ENCODE measurements around the gene KANSL1L. TPM values are rescaled to one million over a fixed set of nuclear protein-coding genes. Genes with fewer than 3 reads are reported as not detected.

The KANSL1L gene
- total RNA-seq, 1 experiment from 2014 or later = 8.8 TPM

- no peak for DNase-seq
- H2AFZ ChIP-seq = no peak overlapping the region
- H3K4me3 ChIP-seq = no peak overlapping the region
- no peaks in the 10 kb centered on the region for H3F3A ChIP-seq (ENCODE audit: insufficient read depth, low read depth)
- H3K79me2 ChIP-seq (ENCODE audit: low read depth) = no peaks in the 10 kb centered on the region
- H3K4me2 ChIP-seq = no peak overlapping the region
- H4K20me1 ChIP-seq (ENCODE audit: insufficient read depth) = no peaks in the 10 kb centered on the region
- no peak overlapping the region for H3K27ac ChIP-seq
- TF ChIP-seq, protein P1, sequence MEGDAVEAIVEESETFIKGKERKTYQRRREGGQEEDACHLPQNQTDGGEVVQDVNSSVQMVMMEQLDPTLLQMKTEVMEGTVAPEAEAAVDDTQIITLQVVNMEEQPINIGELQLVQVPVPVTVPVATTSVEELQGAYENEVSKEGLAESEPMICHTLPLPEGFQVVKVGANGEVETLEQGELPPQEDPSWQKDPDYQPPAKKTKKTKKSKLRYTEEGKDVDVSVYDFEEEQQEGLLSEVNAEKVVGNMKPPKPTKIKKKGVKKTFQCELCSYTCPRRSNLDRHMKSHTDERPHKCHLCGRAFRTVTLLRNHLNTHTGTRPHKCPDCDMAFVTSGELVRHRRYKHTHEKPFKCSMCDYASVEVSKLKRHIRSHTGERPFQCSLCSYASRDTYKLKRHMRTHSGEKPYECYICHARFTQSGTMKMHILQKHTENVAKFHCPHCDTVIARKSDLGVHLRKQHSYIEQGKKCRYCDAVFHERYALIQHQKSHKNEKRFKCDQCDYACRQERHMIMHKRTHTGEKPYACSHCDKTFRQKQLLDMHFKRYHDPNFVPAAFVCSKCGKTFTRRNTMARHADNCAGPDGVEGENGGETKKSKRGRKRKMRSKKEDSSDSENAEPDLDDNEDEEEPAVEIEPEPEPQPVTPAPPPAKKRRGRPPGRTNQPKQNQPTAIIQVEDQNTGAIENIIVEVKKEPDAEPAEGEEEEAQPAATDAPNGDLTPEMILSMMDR (conservative IDR thresholded peaks at IDR 0.05) = no peak
- TF ChIP-seq EZH2 (IDR thresholded peaks at IDR 0.05; ENCODE audit: low read depth) = no peak
- intact Hi-C loops (cut with micrococcal nuclease; ENCODE audit: unreplicated experiment) = no loop called here
- no TSS peak for BruUV-seq (replicated peaks)
- no peaks in the 10 kb centered on the region for H3K27me3 ChIP-seq (ENCODE audit: insufficient read depth, low read depth)
- H3K9me2 ChIP-seq (ENCODE audit: insufficient read depth) = no peaks in the 10 kb centered on the region
- no peaks in the 10 kb centered on the region for H3K9me3 ChIP-seq (ENCODE audit: insufficient read depth, low read depth)
- POLR2A ChIA-PET (ENCODE audit: unreplicated experiment) = no interaction called here
- CTCF ChIA-PET = no interaction called here
- H3K36me3 ChIP-seq (ENCODE audit: low read depth) = no peaks in the 10 kb centered on the region
- no peaks in the 10 kb centered on the region for H3K4me1 ChIP-seq (replicated peaks; ENCODE audit: insufficient read depth)
Observed at GRCh38 chr2:210046851-210047500, 124.2 kb downstream of the KANSL1L start.

DNA sequence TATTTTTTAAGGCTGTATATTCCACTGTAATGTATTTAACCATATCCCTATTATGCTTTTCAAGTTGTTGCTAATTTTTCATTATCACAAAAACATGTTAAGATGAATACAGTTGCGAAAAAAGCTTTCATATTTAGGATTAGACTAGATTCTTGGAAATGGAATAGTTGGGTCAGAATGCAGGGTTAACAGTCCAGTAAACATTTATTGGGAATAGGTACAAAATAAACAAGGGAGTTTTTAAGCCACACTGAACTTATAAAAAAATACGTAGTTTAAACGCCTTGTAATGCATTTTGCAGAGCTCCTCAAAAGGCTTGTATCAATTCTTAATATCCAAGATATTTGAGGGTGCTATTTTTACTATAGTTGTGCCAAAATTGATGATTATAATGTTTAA is 133.1 kb downstream of the KANSL1L start:
- Histone ChIP-seq H3K36me3 (ENCODE audit: low read depth) (no peaks in the 10 kb centered on the region), H3K27me3 (ENCODE audit: insufficient read depth, low read depth) (no peaks in the 10 kb centered on the region), H3K4me3 (no peak overlapping the region), H3K9me2 (ENCODE audit: insufficient read depth) (no peaks in the 10 kb centered on the region), H3K4me2 (no peak overlapping the region), H3K9me3 (ENCODE audit: insufficient read depth, low read depth) (no peaks in the 10 kb centered on the region), H3K27ac (no peak overlapping the region), H3K79me2 (ENCODE audit: low read depth) (no peaks in the 10 kb centered on the region), H3K4me1 (replicated peaks; ENCODE audit: insufficient read depth) (no peaks in the 10 kb centered on the region), H3F3A (ENCODE audit: insufficient read depth, low read depth) (no peaks in the 10 kb centered on the region), H2AFZ (no peak overlapping the region), H4K20me1 (ENCODE audit: insufficient read depth) (no peaks in the 10 kb centered on the region)
- TF ChIP-seq EZH2 (IDR thresholded peaks at IDR 0.05; ENCODE audit: low read depth) = no peak
- TF ChIP-seq, protein P1 (conservative IDR thresholded peaks at IDR 0.05) = no peak
- intact Hi-C loops (cut with micrococcal nuclease; ENCODE audit: unreplicated experiment) = no loop called here
- DNase-seq = no peak
- ChIA-PET CTCF (no interaction called here), POLR2A (ENCODE audit: unreplicated experiment) (no interaction called here)
- BruUV-seq (replicated peaks) = no TSS peak

GRCh38 chr2:210035679-210036078 is 135.5 kb downstream of the KANSL1L start:
- Histone ChIP-seq H3K36me3 (ENCODE audit: low read depth) (no peaks in the 10 kb centered on the region), H2AFZ (no peak overlapping the region), H4K20me1 (ENCODE audit: insufficient read depth) (no peaks in the 10 kb centered on the region), H3K9me2 (ENCODE audit: insufficient read depth) (no peaks in the 10 kb centered on the region), H3F3A (ENCODE audit: insufficient read depth, low read depth) (no peaks in the 10 kb centered on the region), H3K79me2 (ENCODE audit: low read depth) (no peaks in the 10 kb centered on the region), H3K4me1 (replicated peaks; ENCODE audit: insufficient read depth) (no peaks in the 10 kb centered on the region), H3K9me3 (ENCODE audit: insufficient read depth, low read depth) (no peaks in the 10 kb centered on the region), H3K4me2 (no peak overlapping the region), H3K27me3 (ENCODE audit: insufficient read depth, low read depth) (no peaks in the 10 kb centered on the region), H3K27ac (no peak overlapping the region), H3K4me3 (no peak overlapping the region)
- DNase-seq = no peak
- intact Hi-C loops (cut with micrococcal nuclease; ENCODE audit: unreplicated experiment) = no loop called here
- POLR2A ChIA-PET (ENCODE audit: unreplicated experiment) = no interaction called here
- BruUV-seq (replicated peaks) = no TSS peak
- CTCF ChIA-PET = no interaction called here
- TF ChIP-seq, protein P1 (conservative IDR thresholded peaks at IDR 0.05) = no peak
- TF ChIP-seq EZH2 (IDR thresholded peaks at IDR 0.05; ENCODE audit: low read depth) = no peak

Data from PC-9 (cell line).